Measurements from ENCODE around the gene HOXA9. TPM values are rescaled to one million over a fixed set of nuclear protein-coding genes. Genes with fewer than 3 reads are reported as not detected.

HOXA9 gene
- polyA plus RNA-seq, 1 donor (not counting 4 experiments of a cell fraction or from before 2014, with no cell fraction given): 28.1 TPM

DNA sequence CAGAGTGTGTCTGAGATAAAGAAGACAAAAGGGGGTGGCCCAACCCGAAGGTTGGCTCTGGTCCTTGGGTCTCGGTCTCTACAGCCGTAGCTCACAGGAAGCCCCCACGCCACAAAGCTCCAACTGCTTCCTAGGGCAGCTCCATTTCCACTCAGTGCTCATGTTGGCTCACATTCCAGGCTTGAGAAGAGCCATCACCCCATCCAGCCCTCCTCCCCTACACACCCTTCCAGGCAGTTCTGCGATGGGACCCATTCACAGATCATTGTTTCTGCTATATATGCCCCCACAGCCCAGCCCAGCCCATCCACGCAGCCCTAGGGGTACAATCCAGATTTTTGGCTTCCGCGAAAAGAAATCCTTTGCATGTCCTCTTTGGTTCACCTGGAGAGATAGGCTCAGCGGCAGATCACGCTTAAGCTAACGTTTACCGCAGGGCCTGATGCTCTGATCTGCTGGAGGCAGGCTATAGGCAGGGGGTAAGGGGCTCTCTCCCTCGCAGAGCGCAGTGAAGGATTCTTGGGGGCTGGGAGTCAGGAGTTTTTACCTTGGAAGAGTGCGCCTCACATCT is 25.9 kb upstream of the HOXA9 start:
- Histone ChIP-seq H3K9me3 (ENCODE audit: control insufficient read depth, low read depth, low read length) (no peaks in the 10 kb centered on the region), H3K79me2 (ENCODE audit: control insufficient read depth, insufficient read depth, low read length) (no peaks in the 10 kb centered on the region), H3K36me3 (ENCODE audit: control insufficient read depth in 2 of 2, extremely low read depth in 1 of 2, insufficient read depth in 2 of 2, low read length in 2 of 2) (no peaks in the 10 kb centered on the region), H3K9me1 (ENCODE audit: control insufficient read depth, extremely low read depth, insufficient read depth, low read length) (no peaks in the 10 kb centered on the region), H3K27me3 (ENCODE audit: control insufficient read depth, extremely low read depth, insufficient read depth, low read length) (peaks cover 94% of the 10 kb centered on the region), H3K9ac (ENCODE audit: control insufficient read depth, extremely low read depth, insufficient read depth, low read length) (no peak overlapping the region), H3K4me3 (ENCODE audit: control insufficient read depth in 2 of 3, extremely low read depth in 1 of 3, insufficient read depth in 2 of 3, low read depth in 1 of 3, low read length in 3 of 3) (no peak overlapping the region), H3K4me2 (ENCODE audit: control insufficient read depth, extremely low read depth, insufficient read depth, low read depth, low read length) (no peak overlapping the region), H3K4me1 (ENCODE audit: control insufficient read depth, extremely low read depth, insufficient read depth, low read length) (peaks cover 6% of the 10 kb centered on the region), H2AFZ (ENCODE audit: control insufficient read depth, low read length) (no peak overlapping the region), H4K20me1 (ENCODE audit: control insufficient read depth, extremely low read depth, insufficient read depth, low read length) (no peaks in the 10 kb centered on the region), H3K27ac (ENCODE audit: control insufficient read depth, insufficient read depth, low read length) (no peak overlapping the region)
- FAIRE-seq: no peak
- dilution Hi-C loops (cut with MboI; ENCODE audit: extremely low pct_ligation_motif_present, low sequenced_read_pairs): no loop called here
- TF ChIP-seq EZH2 (IDR thresholded peaks at IDR 0.05; ENCODE audit: low read length): no peak
- TF ChIP-seq, protein P1, sequence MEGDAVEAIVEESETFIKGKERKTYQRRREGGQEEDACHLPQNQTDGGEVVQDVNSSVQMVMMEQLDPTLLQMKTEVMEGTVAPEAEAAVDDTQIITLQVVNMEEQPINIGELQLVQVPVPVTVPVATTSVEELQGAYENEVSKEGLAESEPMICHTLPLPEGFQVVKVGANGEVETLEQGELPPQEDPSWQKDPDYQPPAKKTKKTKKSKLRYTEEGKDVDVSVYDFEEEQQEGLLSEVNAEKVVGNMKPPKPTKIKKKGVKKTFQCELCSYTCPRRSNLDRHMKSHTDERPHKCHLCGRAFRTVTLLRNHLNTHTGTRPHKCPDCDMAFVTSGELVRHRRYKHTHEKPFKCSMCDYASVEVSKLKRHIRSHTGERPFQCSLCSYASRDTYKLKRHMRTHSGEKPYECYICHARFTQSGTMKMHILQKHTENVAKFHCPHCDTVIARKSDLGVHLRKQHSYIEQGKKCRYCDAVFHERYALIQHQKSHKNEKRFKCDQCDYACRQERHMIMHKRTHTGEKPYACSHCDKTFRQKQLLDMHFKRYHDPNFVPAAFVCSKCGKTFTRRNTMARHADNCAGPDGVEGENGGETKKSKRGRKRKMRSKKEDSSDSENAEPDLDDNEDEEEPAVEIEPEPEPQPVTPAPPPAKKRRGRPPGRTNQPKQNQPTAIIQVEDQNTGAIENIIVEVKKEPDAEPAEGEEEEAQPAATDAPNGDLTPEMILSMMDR (optimal IDR thresholded peaks at IDR 0.05 in 1 of 3, IDR thresholded peaks at IDR 0.05 in 1 of 3, conservative IDR thresholded peaks at IDR 0.05 in 1 of 3; ENCODE audit: extremely low read depth in 1 of 3, insufficient read depth in 2 of 3, low read length in 3 of 3): no peak
- no peak for DNase-seq (ENCODE audit: low read depth, low spot score)

- H3K4me3 ChIP-seq (ENCODE audit: control insufficient read depth in 2 of 3, extremely low read depth in 1 of 3, insufficient read depth in 2 of 3, low read depth in 1 of 3, low read length in 3 of 3): no peak overlapping the region
- H3K9me1 ChIP-seq (ENCODE audit: control insufficient read depth, extremely low read depth, insufficient read depth, low read length): no peaks in the 10 kb centered on the region
- peaks cover 6% of the 10 kb centered on the region for H3K4me1 ChIP-seq (ENCODE audit: control insufficient read depth, extremely low read depth, insufficient read depth, low read length)
- H3K4me2 ChIP-seq (ENCODE audit: control insufficient read depth, extremely low read depth, insufficient read depth, low read depth, low read length): no peak overlapping the region
- dilution Hi-C loops (cut with MboI; ENCODE audit: extremely low pct_ligation_motif_present, low sequenced_read_pairs): no loop called here
- no peaks in the 10 kb centered on the region for H3K79me2 ChIP-seq (ENCODE audit: control insufficient read depth, insufficient read depth, low read length)
- no peaks in the 10 kb centered on the region for H4K20me1 ChIP-seq (ENCODE audit: control insufficient read depth, extremely low read depth, insufficient read depth, low read length)
- no peaks in the 10 kb centered on the region for H3K36me3 ChIP-seq (ENCODE audit: control insufficient read depth in 2 of 2, extremely low read depth in 1 of 2, insufficient read depth in 2 of 2, low read length in 2 of 2)
- DNase-seq (ENCODE audit: low read depth, low spot score): no peak
- no peak overlapping the region for H3K27ac ChIP-seq (ENCODE audit: control insufficient read depth, insufficient read depth, low read length)
- no peaks in the 10 kb centered on the region for H3K9me3 ChIP-seq (ENCODE audit: control insufficient read depth, low read depth, low read length)
- no peak for FAIRE-seq
- peaks cover 96% of the 10 kb centered on the region for H3K27me3 ChIP-seq (ENCODE audit: control insufficient read depth, extremely low read depth, insufficient read depth, low read length)
- no peak overlapping the region for H2AFZ ChIP-seq (ENCODE audit: control insufficient read depth, low read length)
- no peak overlapping the region for H3K9ac ChIP-seq (ENCODE audit: control insufficient read depth, extremely low read depth, insufficient read depth, low read length)
- TF ChIP-seq, protein P1 (optimal IDR thresholded peaks at IDR 0.05 in 1 of 3, IDR thresholded peaks at IDR 0.05 in 1 of 3, conservative IDR thresholded peaks at IDR 0.05 in 1 of 3; ENCODE audit: extremely low read depth in 1 of 3, insufficient read depth in 2 of 3, low read length in 3 of 3): no peak
- peak; percentile 19 for TF ChIP-seq EZH2 (IDR thresholded peaks at IDR 0.05; ENCODE audit: low read length)
Measured at GRCh38 chr7:27189997-27190748, 24.8 kb upstream of the HOXA9 start.

Measured in keratinocyte (primary cell).